Thoracic aorta (tissue), 2 donors: Measurements from ENCODE around the gene CTSF. TPM values are rescaled to one million over a fixed set of nuclear protein-coding genes. Genes with fewer than 3 reads are reported as not detected.
"Not testable (repeated sequence)": the region's sequence is repeated elsewhere in the genome, so short reads cannot be mapped to it uniquely, and the experiment has no call there.

Experiments
- ATAC-seq: fragments of 150-250 bp; one replicate; pipeline ENCODE4 v1.8.0; 2017; ENCODE audit warnings: low read depth; ENCODE audit not compliant: insufficient number of reproducible peaks, low FRiP score
- DNase-seq: peaks from one replicate; pipeline ENCODE4 v3.0.0-alpha.2; 2020; ENCODE audit warnings: low spot score
- H3K27ac ChIP-seq, 2 donors: fragments of 200-600 bp; sonication (generic); 1 replicate in 1 of 2; 2 replicates in 1 of 2; pipeline ENCODE4 v1.5.1; 2016; ENCODE audit warnings: mild to moderate bottlenecking in 2 of 2, moderate library complexity in 2 of 2
- H3K27me3 ChIP-seq: fragments of 200-600 bp; sonication (generic); replicated peaks from 2 replicates; pipeline ENCODE4 v1.6.0; 2016; ENCODE audit warnings: mild to moderate bottlenecking; ENCODE audit not compliant: insufficient read depth
- H3K36me3 ChIP-seq: fragments of 200-600 bp; sonication (generic); one replicate; pipeline ENCODE4 v1.5.1; 2016
- H3K4me1 ChIP-seq, 2 donors: fragments of 200-600 bp; sonication (generic); 1 replicate in 1 of 2; 2 replicates in 1 of 2; pipeline versions ENCODE4 v1.5.1 to v1.6.0; 2016; ENCODE audit warnings: low read depth in 2 of 2, mild to moderate bottlenecking in 1 of 2; ENCODE audit not compliant: control insufficient read depth in 1 of 2
- H3K4me3 ChIP-seq: fragments of 200-600 bp; sonication (generic); 2 replicates; pipeline ENCODE4 v1.5.1; 2016; ENCODE audit warnings: mild to moderate bottlenecking
- H3K9me3 ChIP-seq: fragments of 200-600 bp; sonication (generic); 2 replicates; pipeline ENCODE4 v1.5.1; 2016
- total RNA-seq, 2 donors: library from RNA; depleted of rRNA; stranded (reverse); fragments of >200 nt; gene quantifications; one replicate each; pipeline versions ENCODE4 v1.1.0 to v1.2.3, GENCODE V29; 2016
- TF ChIP-seq, protein P1 (sequence below): fragments of 200-600 bp; sonication (generic); IDR thresholded peaks from one replicate; pipeline ENCODE4 v1.5.1; 2019; ENCODE audit warnings: antibody characterized with exemption

CTSF gene
- total RNA-seq, 2 donors from 2014 or later: 122 to 195 TPM

DNA sequence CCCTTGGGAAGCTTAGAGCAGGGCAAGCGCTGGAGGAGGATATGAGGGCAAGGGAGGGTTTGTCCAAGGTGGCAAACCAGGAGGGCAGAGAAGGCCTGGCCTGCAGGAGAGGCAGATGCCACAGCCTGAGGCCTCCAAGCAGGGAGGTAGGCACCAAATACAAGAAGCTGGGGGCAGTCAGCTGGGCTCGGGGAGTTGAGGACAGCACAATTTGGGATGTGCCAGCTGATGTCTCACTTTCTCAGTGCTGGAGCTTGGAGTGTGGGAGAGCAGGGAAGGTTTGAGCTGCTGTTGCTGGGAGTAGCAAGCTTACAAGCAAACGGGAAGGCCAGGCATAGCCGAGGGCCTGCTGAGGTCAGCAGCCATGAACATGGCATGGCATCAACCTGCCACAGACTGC is 26.5 kb downstream of the CTSF start:
- Histone ChIP-seq H3K4me1 (peaks cover 15 to 25% of the 10 kb centered on the region in 2 donors), H3K36me3 (peaks cover 7% of the 10 kb centered on the region), H3K9me3 (no peaks in the 10 kb centered on the region), H3K27me3 (no peaks in the 10 kb centered on the region), H3K4me3 (no peak overlapping the region), H3K27ac (no peak overlapping the region)
- TF ChIP-seq, protein P1, sequence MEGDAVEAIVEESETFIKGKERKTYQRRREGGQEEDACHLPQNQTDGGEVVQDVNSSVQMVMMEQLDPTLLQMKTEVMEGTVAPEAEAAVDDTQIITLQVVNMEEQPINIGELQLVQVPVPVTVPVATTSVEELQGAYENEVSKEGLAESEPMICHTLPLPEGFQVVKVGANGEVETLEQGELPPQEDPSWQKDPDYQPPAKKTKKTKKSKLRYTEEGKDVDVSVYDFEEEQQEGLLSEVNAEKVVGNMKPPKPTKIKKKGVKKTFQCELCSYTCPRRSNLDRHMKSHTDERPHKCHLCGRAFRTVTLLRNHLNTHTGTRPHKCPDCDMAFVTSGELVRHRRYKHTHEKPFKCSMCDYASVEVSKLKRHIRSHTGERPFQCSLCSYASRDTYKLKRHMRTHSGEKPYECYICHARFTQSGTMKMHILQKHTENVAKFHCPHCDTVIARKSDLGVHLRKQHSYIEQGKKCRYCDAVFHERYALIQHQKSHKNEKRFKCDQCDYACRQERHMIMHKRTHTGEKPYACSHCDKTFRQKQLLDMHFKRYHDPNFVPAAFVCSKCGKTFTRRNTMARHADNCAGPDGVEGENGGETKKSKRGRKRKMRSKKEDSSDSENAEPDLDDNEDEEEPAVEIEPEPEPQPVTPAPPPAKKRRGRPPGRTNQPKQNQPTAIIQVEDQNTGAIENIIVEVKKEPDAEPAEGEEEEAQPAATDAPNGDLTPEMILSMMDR: no peak
- ATAC-seq (no peak), DNase-seq (no peak)

DNA sequence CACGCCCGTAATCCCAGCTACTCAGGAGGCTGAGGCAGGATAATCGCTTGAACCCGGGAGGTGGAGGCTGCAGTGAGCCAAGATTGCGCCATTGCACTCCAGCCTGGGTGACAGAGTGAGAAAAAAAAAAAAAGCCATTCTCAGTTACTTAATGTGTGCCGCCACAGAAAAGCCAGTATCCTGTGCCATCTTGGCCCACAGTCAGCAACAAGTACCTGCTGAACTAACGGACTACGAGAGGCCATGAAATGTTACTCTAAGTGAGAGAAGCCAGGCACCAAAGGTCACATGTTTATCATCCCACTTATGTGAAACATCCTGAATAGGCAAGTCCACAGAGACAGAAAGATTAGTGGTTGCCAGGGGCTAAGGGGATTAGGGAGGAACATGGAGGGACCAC is 27.8 kb downstream of the CTSF start:
- not testable (repeated sequence) for ATAC-seq, DNase-seq, H3K27ac ChIP-seq, H3K9me3 ChIP-seq, H3K4me3 ChIP-seq, H3K27me3 ChIP-seq
- H3K36me3 ChIP-seq: peaks cover 15% of the 10 kb centered on the region
- peaks cover 11 to 18% of the 10 kb centered on the region in 2 donors for H3K4me1 ChIP-seq

DNA sequence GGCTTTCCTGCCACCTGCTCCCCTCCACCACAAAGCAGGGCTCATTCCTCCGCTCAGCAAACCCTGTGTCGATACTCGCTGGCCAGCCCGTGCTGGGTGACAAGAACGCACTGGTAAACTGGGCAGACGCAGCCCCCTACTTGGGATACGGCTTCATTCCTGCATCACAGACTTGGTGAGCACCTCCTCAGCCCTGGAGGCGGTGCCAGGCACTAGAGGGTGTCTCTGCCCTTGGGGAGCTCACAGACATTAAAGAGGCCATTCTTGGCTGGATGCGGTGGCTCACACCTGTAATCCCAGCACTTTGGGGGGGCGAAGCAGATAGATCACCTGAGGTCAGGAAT is 28.6 kb downstream of the CTSF start:
- H3K27ac ChIP-seq: no peak overlapping the region
- H3K36me3 ChIP-seq: peaks cover 15% of the 10 kb centered on the region
- H3K27me3 ChIP-seq: no peaks in the 10 kb centered on the region
- TF ChIP-seq, protein P1: no peak
- DNase-seq (no peak), ATAC-seq (no peak)
- H3K4me3 ChIP-seq: no peak overlapping the region
- no peaks in the 10 kb centered on the region for H3K9me3 ChIP-seq
- peaks cover 3 to 11% of the 10 kb centered on the region in 2 donors for H3K4me1 ChIP-seq

DNA sequence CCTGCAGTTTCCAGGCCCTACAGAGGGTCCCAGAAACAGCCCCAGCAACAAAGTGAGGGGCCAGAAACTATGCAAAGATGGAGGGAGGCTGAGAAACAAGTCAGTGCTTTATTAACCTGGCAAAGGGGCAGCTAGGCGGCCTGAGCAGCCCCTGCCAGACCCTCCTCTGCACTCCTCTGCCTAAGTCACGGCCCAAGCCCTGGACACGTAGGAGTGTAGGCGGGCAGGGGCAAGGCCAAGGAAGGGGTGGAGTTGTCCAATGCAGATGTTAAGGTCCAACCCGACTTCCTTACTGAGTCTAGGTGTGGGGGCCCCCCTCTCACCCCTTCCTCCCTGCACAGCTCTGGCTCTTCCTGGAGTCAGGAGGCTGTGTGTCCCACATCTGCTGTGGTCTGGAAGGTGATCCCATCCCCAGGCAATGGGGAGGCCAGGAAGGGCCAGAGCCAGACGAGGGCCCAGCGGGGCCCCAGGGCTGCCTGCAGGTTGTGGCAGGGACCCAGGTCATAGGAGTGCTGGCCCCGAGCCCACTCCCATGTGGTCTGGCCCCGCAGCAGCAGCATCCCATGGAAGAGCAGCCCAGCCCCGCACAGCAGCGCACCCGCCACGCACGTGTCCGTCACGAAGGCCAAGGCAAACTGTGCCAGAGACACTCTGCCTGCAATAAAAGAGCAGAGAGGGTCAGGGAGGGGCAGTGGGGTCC is 29.1 kb downstream of the CTSF start:
- Histone ChIP-seq H3K9me3 (no peaks in the 10 kb centered on the region), H3K4me1 (peaks cover 3 to 8% of the 10 kb centered on the region in 2 donors), H3K27ac (no peak overlapping the region), H3K27me3 (no peaks in the 10 kb centered on the region), H3K36me3 (peaks cover 15% of the 10 kb centered on the region), H3K4me3 (no peak overlapping the region)
- ATAC-seq (no peak), DNase-seq (no peak)
- TF ChIP-seq, protein P1: no peak

DNA sequence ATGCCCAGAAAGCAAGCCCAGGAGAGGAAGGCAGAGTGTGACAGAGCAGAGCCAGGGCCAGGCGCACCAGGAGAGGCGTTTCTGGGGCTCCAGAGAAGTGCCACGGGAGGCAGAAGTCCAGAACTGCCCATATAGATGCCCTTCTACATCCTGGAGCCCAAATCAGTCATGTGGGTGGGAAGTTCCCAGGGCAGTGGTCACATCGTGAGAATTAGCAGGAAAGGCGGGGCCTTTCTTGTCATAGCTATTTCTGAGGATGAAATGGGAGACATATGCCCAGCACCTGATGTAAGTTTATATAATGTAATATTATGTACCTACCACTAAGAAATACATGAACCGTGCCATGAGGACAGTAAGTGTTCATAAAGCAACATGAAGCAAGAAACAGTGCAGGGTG is 35.6 kb downstream of the CTSF start:
- H3K9me3 ChIP-seq: no peaks in the 10 kb centered on the region
- H3K27ac ChIP-seq: no peak overlapping the region
- ATAC-seq (no peak), DNase-seq (no peak)
- TF ChIP-seq, protein P1: no peak
- no peak overlapping the region for H3K4me3 ChIP-seq
- peaks cover 11% of the 10 kb centered on the region for H3K36me3 ChIP-seq
- H3K4me1 ChIP-seq: no peaks in the 10 kb centered on the region
- H3K27me3 ChIP-seq: no peaks in the 10 kb centered on the region

DNA sequence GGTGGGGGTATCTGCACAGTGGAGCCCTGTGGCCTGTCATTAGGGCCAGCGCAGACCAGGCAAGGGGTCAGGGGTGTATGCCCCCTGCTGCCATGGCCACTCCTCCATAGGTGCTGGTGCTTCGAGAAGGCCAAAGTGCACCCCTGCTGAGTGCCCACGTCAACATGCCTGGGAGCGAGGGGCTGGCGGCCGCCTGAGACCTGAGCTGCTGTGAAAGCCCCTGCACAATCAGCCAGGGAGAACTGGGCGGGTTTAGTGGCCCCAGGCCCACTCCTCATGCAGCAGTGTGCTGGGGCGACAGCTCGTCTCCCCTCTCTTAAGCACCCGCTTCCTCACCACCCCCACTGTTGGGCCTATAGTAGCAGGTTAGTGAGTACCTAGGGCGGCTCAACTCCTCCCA is 36.6 kb downstream of the CTSF start:
- Histone ChIP-seq H3K27ac (no peak overlapping the region), H3K4me1 (no peaks in the 10 kb centered on the region), H3K4me3 (no peak overlapping the region), H3K27me3 (no peaks in the 10 kb centered on the region), H3K36me3 (peaks cover 8% of the 10 kb centered on the region), H3K9me3 (no peaks in the 10 kb centered on the region)
- DNase-seq: no peak
- TF ChIP-seq, protein P1: no peak
- ATAC-seq: no peak
